DOHH2 (cell line): ENCODE data around the gene UBE2H.

Source experiments
- CTCF ChIP-seq: fragments of 200-600 bp; sonication (generic); IDR thresholded peaks from one replicate; pipeline ENCODE4 v1.5.1; 2014; ENCODE audit warnings: antibody characterized with exemption, mild to moderate bottlenecking, low read depth, low read length; ENCODE audit not compliant: poor library complexity, severe bottlenecking
- EZH2phosphoT487 ChIP-seq: fragments of 200-600 bp; sonication (generic); IDR thresholded peaks from 2 replicates; pipeline ENCODE4 v1.6.1; 2017; ENCODE audit warnings: borderline replicate concordance, mild to moderate bottlenecking, antibody characterized with exemption, low read length, moderate library complexity, mixed read lengths

GRCh38 chr7:129798616-129799349 lies 154.0 kb downstream of the UBE2H start:
- no peak for TF ChIP-seq CTCF
- no peak for TF ChIP-seq EZH2phosphoT487
